A549 treated with Hydrocortisone at 1 μM for 4 hours (cell line): ENCODE measurements around the gene OR4C12. TPM values are rescaled to one million over a fixed set of nuclear protein-coding genes. Genes with fewer than 3 reads are reported as not detected.

Experiments
- total RNA-seq: library from RNA; stranded (reverse); fragments of 200-300 nt; extraction: Qiagen RNA extraction; gene quantifications from 5 replicates; pipeline ENCODE4 v1.2.3, GENCODE V29; 2022

Gene OR4C12
- not detected in 5 replicates for total RNA-seq

GRCh38 chr11:49982435-49982834, at the start of gene OR4C12:
Gene OR4C12, minus strand, starts transcription at chr11:49982535. Its CDS starts 34 bp downstream, at chr11:49982501.

GRCh38 chr11:49952091-49952490, 30.2 kb downstream of the OR4C12 start, which contains the start of gene OR4C13:
Gene OR4C13, plus strand, starts transcription at chr11:49952391. Its CDS starts 32 bp downstream, at chr11:49952423.

Other genes with a start within 250 kb of the OR4C12 start
- not detected in 5 replicates for gene OR4C13, start 30.1 kb downstream of the OR4C12 start, total RNA-seq
- gene OR4C45, start 50.3 kb upstream of the OR4C12 start, total RNA-seq, result not detected in 5 replicates